ENCODE data around the gene FRMPD4.

GRCh38 chrX:12467321-12467720 lies 329.0 kb downstream of the FRMPD4 start:
- no peak for TF ChIP-seq CTCF (conservative IDR thresholded peaks at IDR 0.05)
- TF ChIP-seq EZH2 (IDR thresholded peaks at IDR 0.05; ENCODE audit: low read depth): no peak

Measured in PC-9 (cell line).